ENCODE results near the gene ING3. TPM values are rescaled to one million over a fixed set of nuclear protein-coding genes. Genes with fewer than 3 reads are reported as not detected.

The ING3 gene
- total and polyA plus RNA-seq, 9 of the 15 experiments (the other 6 are each of a cell fraction or from before 2014, with no cell fraction given): 22.8 to 233 (median 50.4) TPM

DNA sequence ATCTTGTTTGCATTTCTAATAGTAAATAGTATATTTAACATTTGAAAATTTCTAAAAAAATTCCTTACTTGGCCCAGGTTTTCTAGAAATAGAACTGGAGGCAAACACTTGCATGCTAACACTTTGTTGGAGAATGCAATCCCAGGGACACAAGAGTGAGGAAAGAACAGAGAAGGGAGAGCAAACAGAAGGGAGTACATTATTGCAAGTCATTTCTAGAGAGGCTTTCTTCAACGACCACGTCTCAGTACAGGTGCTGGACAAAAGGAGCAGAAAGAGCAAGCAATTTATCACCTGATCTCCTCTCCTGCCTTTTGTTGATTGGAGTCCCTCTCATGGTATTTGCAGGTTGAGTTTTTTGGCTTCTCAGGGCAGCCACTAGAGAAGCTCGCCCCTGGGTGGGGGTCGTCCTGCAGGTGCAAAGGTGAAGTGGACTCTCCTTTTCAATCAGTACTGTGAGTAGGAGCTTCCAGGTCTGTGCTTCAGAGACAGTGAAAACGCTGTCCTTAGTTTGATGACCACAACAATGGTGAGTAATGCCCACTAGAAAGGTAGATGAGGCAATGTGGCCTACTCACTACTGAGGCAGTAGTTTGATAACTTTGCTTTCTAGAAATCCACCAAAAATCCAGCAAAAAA lies 43.1 kb downstream of the ING3 start (continued):
- TF ChIP-seq, protein P1, sequence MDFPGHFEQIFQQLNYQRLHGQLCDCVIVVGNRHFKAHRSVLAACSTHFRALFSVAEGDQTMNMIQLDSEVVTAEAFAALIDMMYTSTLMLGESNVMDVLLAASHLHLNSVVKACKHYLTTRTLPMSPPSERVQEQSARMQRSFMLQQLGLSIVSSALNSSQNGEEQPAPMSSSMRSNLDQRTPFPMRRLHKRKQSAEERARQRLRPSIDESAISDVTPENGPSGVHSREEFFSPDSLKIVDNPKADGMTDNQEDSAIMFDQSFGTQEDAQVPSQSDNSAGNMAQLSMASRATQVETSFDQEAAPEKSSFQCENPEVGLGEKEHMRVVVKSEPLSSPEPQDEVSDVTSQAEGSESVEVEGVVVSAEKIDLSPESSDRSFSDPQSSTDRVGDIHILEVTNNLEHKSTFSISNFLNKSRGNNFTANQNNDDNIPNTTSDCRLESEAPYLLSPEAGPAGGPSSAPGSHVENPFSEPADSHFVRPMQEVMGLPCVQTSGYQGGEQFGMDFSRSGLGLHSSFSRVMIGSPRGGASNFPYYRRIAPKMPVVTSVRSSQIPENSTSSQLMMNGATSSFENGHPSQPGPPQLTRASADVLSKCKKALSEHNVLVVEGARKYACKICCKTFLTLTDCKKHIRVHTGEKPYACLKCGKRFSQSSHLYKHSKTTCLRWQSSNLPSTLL (IDR thresholded peaks at IDR 0.05): no peak
- TF ChIP-seq SNIP1 (IDR thresholded peaks at IDR 0.05; ENCODE audit: low read depth): no peak
- TF ChIP-seq, protein P2, sequence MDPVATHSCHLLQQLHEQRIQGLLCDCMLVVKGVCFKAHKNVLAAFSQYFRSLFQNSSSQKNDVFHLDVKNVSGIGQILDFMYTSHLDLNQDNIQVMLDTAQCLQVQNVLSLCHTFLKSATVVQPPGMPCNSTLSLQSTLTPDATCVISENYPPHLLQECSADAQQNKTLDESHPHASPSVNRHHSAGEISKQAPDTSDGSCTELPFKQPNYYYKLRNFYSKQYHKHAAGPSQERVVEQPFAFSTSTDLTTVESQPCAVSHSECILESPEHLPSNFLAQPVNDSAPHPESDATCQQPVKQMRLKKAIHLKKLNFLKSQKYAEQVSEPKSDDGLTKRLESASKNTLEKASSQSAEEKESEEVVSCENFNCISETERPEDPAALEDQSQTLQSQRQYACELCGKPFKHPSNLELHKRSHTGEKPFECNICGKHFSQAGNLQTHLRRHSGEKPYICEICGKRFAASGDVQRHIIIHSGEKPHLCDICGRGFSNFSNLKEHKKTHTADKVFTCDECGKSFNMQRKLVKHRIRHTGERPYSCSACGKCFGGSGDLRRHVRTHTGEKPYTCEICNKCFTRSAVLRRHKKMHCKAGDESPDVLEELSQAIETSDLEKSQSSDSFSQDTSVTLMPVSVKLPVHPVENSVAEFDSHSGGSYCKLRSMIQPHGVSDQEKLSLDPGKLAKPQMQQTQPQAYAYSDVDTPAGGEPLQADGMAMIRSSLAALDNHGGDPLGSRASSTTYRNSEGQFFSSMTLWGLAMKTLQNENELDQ (CRISPR knock-in tag; IDR thresholded peaks at IDR 0.05; ENCODE audit: borderline replicate concordance): no peak
- no peak for TF ChIP-seq SRSF1 (IDR thresholded peaks at IDR 0.05; ENCODE audit: low read depth, low read length)
- no peak for TF ChIP-seq TARDBP (IDR thresholded peaks at IDR 0.05)
- TF ChIP-seq NR2C1 (IDR thresholded peaks at IDR 0.05): no peak
- TF ChIP-seq NR2C1 (tag; IDR thresholded peaks at IDR 0.05): no peak
- no peak for TF ChIP-seq SAFB2 (IDR thresholded peaks at IDR 0.05; ENCODE audit: borderline replicate concordance, low read depth, low read length, severe bottlenecking)
- TF ChIP-seq ZNF232 (CRISPR knock-in tag; IDR thresholded peaks at IDR 0.05): no peak
- TF ChIP-seq RBM17 (IDR thresholded peaks at IDR 0.05; ENCODE audit: borderline replicate concordance, low read depth, low read length): no peak
- no peak for TF ChIP-seq SIN3B (IDR thresholded peaks at IDR 0.05; ENCODE audit: low read depth)
- TF ChIP-seq ETV1 (tag; conservative IDR thresholded peaks at IDR 0.05; ENCODE audit: low read depth): no peak
- TF ChIP-seq, protein P3, sequence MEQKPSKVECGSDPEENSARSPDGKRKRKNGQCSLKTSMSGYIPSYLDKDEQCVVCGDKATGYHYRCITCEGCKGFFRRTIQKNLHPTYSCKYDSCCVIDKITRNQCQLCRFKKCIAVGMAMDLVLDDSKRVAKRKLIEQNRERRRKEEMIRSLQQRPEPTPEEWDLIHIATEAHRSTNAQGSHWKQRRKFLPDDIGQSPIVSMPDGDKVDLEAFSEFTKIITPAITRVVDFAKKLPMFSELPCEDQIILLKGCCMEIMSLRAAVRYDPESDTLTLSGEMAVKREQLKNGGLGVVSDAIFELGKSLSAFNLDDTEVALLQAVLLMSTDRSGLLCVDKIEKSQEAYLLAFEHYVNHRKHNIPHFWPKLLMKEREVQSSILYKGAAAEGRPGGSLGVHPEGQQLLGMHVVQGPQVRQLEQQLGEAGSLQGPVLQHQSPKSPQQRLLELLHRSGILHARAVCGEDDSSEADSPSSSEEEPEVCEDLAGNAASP (IDR thresholded peaks at IDR 0.05): no peak
- TF ChIP-seq POLR2A (conservative IDR thresholded peaks at IDR 0.05): no peak
- no peak for TF ChIP-seq RBM34 (IDR thresholded peaks at IDR 0.05; ENCODE audit: borderline replicate concordance, insufficient read depth, low read length)
- no peak for TF ChIP-seq EGR1 (conservative IDR thresholded peaks at IDR 0.05)
- TF ChIP-seq PCBP2 (IDR thresholded peaks at IDR 0.05; ENCODE audit: low read depth, low read length, poor library complexity, severe bottlenecking): no peak
- TF ChIP-seq, protein P4, sequence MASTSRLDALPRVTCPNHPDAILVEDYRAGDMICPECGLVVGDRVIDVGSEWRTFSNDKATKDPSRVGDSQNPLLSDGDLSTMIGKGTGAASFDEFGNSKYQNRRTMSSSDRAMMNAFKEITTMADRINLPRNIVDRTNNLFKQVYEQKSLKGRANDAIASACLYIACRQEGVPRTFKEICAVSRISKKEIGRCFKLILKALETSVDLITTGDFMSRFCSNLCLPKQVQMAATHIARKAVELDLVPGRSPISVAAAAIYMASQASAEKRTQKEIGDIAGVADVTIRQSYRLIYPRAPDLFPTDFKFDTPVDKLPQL (IDR thresholded peaks at IDR 0.05; ENCODE audit: extremely low read depth, insufficient read length): no peak
- no peak for TF ChIP-seq GTF2E2 (tag; IDR thresholded peaks at IDR 0.05)
- no peak for TF ChIP-seq NCOA1 (IDR thresholded peaks at IDR 0.05; ENCODE audit: low read depth)
- no peak; the same call in 1 of the 2 replicates for TF ChIP-seq PML (IDR thresholded peaks at IDR 0.05; ENCODE audit: low read length)
- no peak for TF ChIP-seq KLF6 (CRISPR knock-in tag; IDR thresholded peaks at IDR 0.05; ENCODE audit: borderline replicate concordance)
